Hepatocyte (in vitro differentiated cells): Measurements from ENCODE around the gene ZNF683. TPM values are rescaled to one million over a fixed set of nuclear protein-coding genes. Genes with fewer than 3 reads are reported as not detected.

Source experiments
- DNase-seq: peaks from one replicate; pipeline ENCODE4 v3.0.0-alpha.2; 2016; ENCODE audit warnings: low spot score
- H2AFZ ChIP-seq: fragments of 200-600 bp; sonication (generic); 2 replicates; pipeline ENCODE4 v1.6.0; 2016; ENCODE audit warnings: antibody characterized with exemption, mild to moderate bottlenecking
- H3K27ac ChIP-seq: fragments of 200-600 bp; sonication (generic); 2 replicates; pipeline ENCODE4 v1.5.1; 2016; ENCODE audit warnings: mild to moderate bottlenecking
- H3K27me3 ChIP-seq: fragments of 200-600 bp; sonication (generic); 2 replicates; pipeline ENCODE4 v1.6.1; 2016
- H3K36me3 ChIP-seq: fragments of 200-600 bp; sonication (generic); replicated peaks from 2 replicates; pipeline ENCODE4 v1.5.1; 2016; ENCODE audit warnings: low read depth; ENCODE audit not compliant: insufficient read depth
- H3K4me1 ChIP-seq: fragments of 200-600 bp; sonication (generic); 2 replicates; pipeline ENCODE4 v1.5.1; 2016; ENCODE audit warnings: mild to moderate bottlenecking, moderate library complexity; ENCODE audit not compliant: insufficient read depth
- H3K4me2 ChIP-seq: fragments of 200-600 bp; sonication (generic); 2 replicates; pipeline ENCODE4 v1.6.0; 2016
- H3K4me3 ChIP-seq: fragments of 200-600 bp; sonication (generic); 2 replicates; pipeline ENCODE4 v1.5.1; 2016; ENCODE audit warnings: mild to moderate bottlenecking
- H3K79me2 ChIP-seq: fragments of 200-600 bp; sonication (generic); 2 replicates; pipeline ENCODE4 v1.6.0; 2017; ENCODE audit warnings: mild to moderate bottlenecking
- H3K9me2 ChIP-seq: fragments of 200-600 bp; sonication (generic); replicated peaks from 2 replicates; pipeline ENCODE4 v1.6.0; 2017; ENCODE audit warnings: mild to moderate bottlenecking; ENCODE audit not compliant: insufficient read depth
- H3K9me3 ChIP-seq: fragments of 200-600 bp; sonication (generic); 2 replicates; pipeline ENCODE4 v1.5.1; 2016; ENCODE audit warnings: low read depth, mild to moderate bottlenecking
- H4K20me1 ChIP-seq: fragments of 200-600 bp; sonication (generic); 2 replicates; pipeline ENCODE4 v1.6.0; 2016; ENCODE audit warnings: mild to moderate bottlenecking; ENCODE audit not compliant: insufficient read depth, poor library complexity, severe bottlenecking
- CTCF ChIP-seq: fragments of 200-600 bp; sonication (generic); IDR thresholded peaks from 2 replicates; pipeline ENCODE4 v1.5.1; 2016; ENCODE audit warnings: antibody characterized with exemption, mild to moderate bottlenecking; ENCODE audit not compliant: poor library complexity
- EZH2 ChIP-seq: fragments of 200-600 bp; sonication (generic); IDR thresholded peaks from 2 replicates; pipeline ENCODE4 v1.6.1; 2016; ENCODE audit warnings: antibody characterized with exemption, mild to moderate bottlenecking, borderline replicate concordance
- EZH2phosphoT487 ChIP-seq: fragments of 200-600 bp; sonication (generic); IDR thresholded peaks from one replicate; pipeline ENCODE4 v1.6.1; 2018; ENCODE audit warnings: antibody characterized with exemption, mild to moderate bottlenecking, low read depth, moderate library complexity; ENCODE audit not compliant: unreplicated experiment, severe bottlenecking
- WGBS: methylation state at CpG from one replicate; pipeline ENCODE4 v1.1.6; 2016; ENCODE audit warnings: low lambda C conversion rate; ENCODE audit errors: missing lambda C conversion rate; 5-methylcytosine and 5-hydroxymethylcytosine counted together
- polyA plus RNA-seq: library from polyadenylated mRNA; unstranded; fragments of >200 nt; fragmentation: Nextera tagmentation; extraction: Ambion mirVana; gene quantifications from 2 replicates; pipeline ENCODE4 v1.2.1, GENCODE V29; 2016
- total RNA-seq: library from RNA; depleted of rRNA; stranded (reverse); fragments of >200 nt; gene quantifications from 2 replicates; pipeline ENCODE4 v1.2.3, GENCODE V29; 2014

Gene ZNF683
- total and polyA plus RNA-seq, 2 experiments from 2014 or later = not detected

- Histone ChIP-seq H3K27me3 (no peaks in the 10 kb centered on the region), H3K27ac (peak within 1 kb of the TSS; percentile 100)
These were observed 18.4 kb downstream of the ZNF683 start, which contains the start of gene CRYBG2 for GRCh38 chr1:26353976-26354820. CRYBG2 (minus strand) TSS chr1:26354130; CDS start chr1:26346657, 7,473 bp downstream.

DNA sequence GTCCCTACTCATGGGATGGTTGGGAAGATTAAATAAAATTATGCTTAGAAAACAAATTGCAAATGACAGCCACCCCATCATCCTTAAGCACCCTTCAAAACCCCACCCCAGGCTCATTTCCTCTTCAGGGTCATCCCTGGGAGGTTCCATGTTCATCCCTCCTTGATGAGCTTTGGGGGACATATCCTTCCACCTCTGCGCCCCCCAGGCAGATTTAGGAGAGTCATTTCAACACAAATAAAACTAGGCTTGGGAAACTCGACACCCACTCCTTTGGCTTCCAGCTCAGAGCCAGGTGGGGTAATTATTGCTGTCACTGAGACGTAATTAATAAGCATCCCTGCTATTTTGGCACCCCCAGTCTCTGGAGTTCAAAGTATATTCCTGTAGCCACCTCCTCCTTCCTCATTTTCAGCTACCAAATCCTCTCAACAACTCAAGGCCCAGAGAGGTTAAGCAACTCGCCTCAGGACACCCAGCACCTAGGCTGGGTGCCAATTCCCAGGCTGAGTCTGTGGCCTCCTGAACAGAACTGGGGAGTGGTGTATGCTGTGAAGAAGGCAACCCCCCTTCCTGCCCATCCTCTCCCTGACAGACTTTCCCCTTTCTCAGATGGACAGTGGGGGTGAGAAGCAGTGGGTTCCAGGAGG is 19.2 kb downstream of the ZNF683 start:
- H3K79me2 ChIP-seq = peaks cover 11% of the 10 kb centered on the region
- no peaks in the 10 kb centered on the region for H4K20me1 ChIP-seq
- 79% methylated on average over 4 of the region's 4 CpGs for WGBS
- H3K9me3 ChIP-seq = no peaks in the 10 kb centered on the region
- DNase-seq = no peak
- peaks cover 39% of the 10 kb centered on the region for H3K4me1 ChIP-seq
- no peaks in the 10 kb centered on the region for H3K27me3 ChIP-seq
- H3K4me3 ChIP-seq = no peak overlapping the region
- H3K9me2 ChIP-seq = no peaks in the 10 kb centered on the region
- H3K4me2 ChIP-seq = peak overlapping the region; percentile 70
- no peak overlapping the region for H2AFZ ChIP-seq
- peak overlapping the region; percentile 100 for H3K27ac ChIP-seq
- TF ChIP-seq CTCF (no peak), EZH2phosphoT487 (no peak), EZH2 (no peak)
- H3K36me3 ChIP-seq = no peaks in the 10 kb centered on the region

More at GRCh38 chr1:26353976-26354820, 18.4 kb downstream of the ZNF683 start, which contains the start of gene CRYBG2:
- no peaks in the 10 kb centered on the region for H3K9me3 ChIP-seq
- TF ChIP-seq EZH2 = no peak
- DNase-seq = peak; percentile 87
- H3K36me3 ChIP-seq = no peaks in the 10 kb centered on the region
- no peak within 1 kb of the TSS for H2AFZ ChIP-seq
- H3K4me3 ChIP-seq = no peak within 1 kb of the TSS
- peaks cover 11% of the 10 kb centered on the region for H3K79me2 ChIP-seq
- 61% methylated on average over 21 of the region's 21 CpGs for WGBS
- H4K20me1 ChIP-seq = no peaks in the 10 kb centered on the region
- peaks cover 39% of the 10 kb centered on the region for H3K4me1 ChIP-seq
- no peaks in the 10 kb centered on the region for H3K9me2 ChIP-seq
- peak within 1 kb of the TSS; percentile 70 for H3K4me2 ChIP-seq

- Histone ChIP-seq H3K9me2 (no peaks in the 10 kb centered on the region), H3K36me3 (no peaks in the 10 kb centered on the region), H2AFZ (no peak overlapping the region), H3K4me3 (no peak overlapping the region), H3K9me3 (no peaks in the 10 kb centered on the region), H3K4me1 (peaks cover 39% of the 10 kb centered on the region), H4K20me1 (no peaks in the 10 kb centered on the region), H3K4me2 (peak overlapping the region; percentile 70), H3K27me3 (no peaks in the 10 kb centered on the region), H3K27ac (peak overlapping the region; percentile 100), H3K79me2 (peaks cover 11% of the 10 kb centered on the region)
- WGBS = 74% methylated on average over 5 of the region's 5 CpGs
- TF ChIP-seq CTCF (no peak), EZH2phosphoT487 (no peak), EZH2 (no peak)
- no peak for DNase-seq
These were observed 20.2 kb downstream of the ZNF683 start for GRCh38 chr1:26352338-26352679.

GRCh38 chr1:26351590-26352337 is 20.8 kb downstream of the ZNF683 start:
- H3K9me3 ChIP-seq = no peaks in the 10 kb centered on the region
- H3K36me3 ChIP-seq = no peaks in the 10 kb centered on the region
- no peaks in the 10 kb centered on the region for H3K27me3 ChIP-seq
- H3K9me2 ChIP-seq = no peaks in the 10 kb centered on the region
- no peak overlapping the region for H3K4me3 ChIP-seq
- H2AFZ ChIP-seq = no peak overlapping the region
- H3K4me2 ChIP-seq = peak overlapping the region; percentile 70
- WGBS = 60% methylated on average over 12 of the region's 12 CpGs
- H4K20me1 ChIP-seq = no peaks in the 10 kb centered on the region
- no peak for TF ChIP-seq CTCF
- peak; percentile 78 for DNase-seq
- peaks cover 39% of the 10 kb centered on the region for H3K4me1 ChIP-seq
- H3K79me2 ChIP-seq = peaks cover 11% of the 10 kb centered on the region
- H3K27ac ChIP-seq = peak overlapping the region; percentile 100
